Fibroblast of lung (primary cell): ENCODE measurements around the gene TMEM115. TPM values are rescaled to one million over a fixed set of nuclear protein-coding genes. Genes with fewer than 3 reads are reported as not detected.

Source experiments
- DNase-seq, 2 donors: peaks; one replicate each; pipeline versions ENCODE4 v3.0.0 to v3.0.0-alpha.2; 2010; ENCODE audit warnings: low read depth in 2 of 2
- H2AFZ ChIP-seq: 2 replicates; pipeline ENCODE4 v1.5.1; 2012; ENCODE audit warnings: low read length, control low read depth, inconsistent platforms
- H3K27ac ChIP-seq: 2 replicates; pipeline ENCODE4 v1.5.1; 2011; ENCODE audit warnings: low read length, control low read depth; ENCODE audit not compliant: insufficient read depth
- H3K27me3 ChIP-seq: 2 replicates; pipeline ENCODE4 v1.5.1; 2011; ENCODE audit warnings: mild to moderate bottlenecking, low read length; ENCODE audit not compliant: control insufficient read depth, insufficient read depth
- H3K36me3 ChIP-seq: 2 replicates; pipeline ENCODE4 v1.5.1; 2011; ENCODE audit warnings: low read length; ENCODE audit not compliant: control insufficient read depth, insufficient read depth
- H3K4me1 ChIP-seq: 2 replicates; pipeline ENCODE4 v1.5.1; 2011; ENCODE audit warnings: low read length; ENCODE audit not compliant: control insufficient read depth, insufficient read depth; ENCODE audit errors: extremely low read depth
- H3K4me2 ChIP-seq: 2 replicates; pipeline ENCODE4 v1.5.1; 2011; ENCODE audit warnings: low read length, control low read depth; ENCODE audit not compliant: insufficient read depth; ENCODE audit errors: extremely low read depth
- H3K4me3 ChIP-seq, 4 experiments: fragments of 200-600 bp in 1 of 4; sonication (generic) in 1 of 4; replicated peaks in 1 of 4; 2 replicates each; pipeline ENCODE4 v1.5.1; 2011 to 2016; ENCODE audit warnings: low read length in 4 of 4, low read depth in 3 of 4, mild to moderate bottlenecking in 3 of 4, control low read depth in 2 of 4, inconsistent platforms in 1 of 4, mixed read lengths in 1 of 4; ENCODE audit not compliant: insufficient read depth in 1 of 4; ENCODE audit errors: control extremely low read depth in 1 of 4
- H3K79me2 ChIP-seq: 2 replicates; pipeline ENCODE4 v1.5.1; 2012; ENCODE audit warnings: mild to moderate bottlenecking, low read length, inconsistent platforms; ENCODE audit not compliant: control insufficient read depth, insufficient read depth
- H3K9ac ChIP-seq: 2 replicates; pipeline ENCODE4 v1.5.1; 2011; ENCODE audit warnings: mild to moderate bottlenecking, low read length, control low read depth; ENCODE audit not compliant: insufficient read depth
- H3K9me3 ChIP-seq: 2 replicates; pipeline ENCODE4 v1.5.1; 2012; ENCODE audit warnings: low read depth, low read length; ENCODE audit not compliant: control insufficient read depth, insufficient read depth
- H4K20me1 ChIP-seq: 2 replicates; pipeline ENCODE4 v1.5.1; 2011; ENCODE audit warnings: low read length; ENCODE audit not compliant: control insufficient read depth, insufficient read depth; ENCODE audit errors: extremely low read depth
- EZH2 ChIP-seq: IDR thresholded peaks from 2 replicates; pipeline ENCODE4 v1.5.1; 2012; ENCODE audit warnings: low read length, control low read depth, mild to moderate bottlenecking; ENCODE audit errors: missing control alignments
- polyA plus RNA-seq, 2 donors: library from polyadenylated mRNA; depleted of rRNA in 1 of 2; stranded (reverse) in 1 of 2; unstranded in 1 of 2; fragments of >200 nt; gene quantifications; 2 replicates each; pipeline ENCODE4 v1.2.1, GENCODE V29; 2011 to 2012; ENCODE audit warnings: missing spikeins in 1 of 2
- total RNA-seq: library from RNA; depleted of rRNA; stranded (reverse); fragments of >200 nt; gene quantifications from 2 replicates; pipeline ENCODE4 v1.2.1, GENCODE V29; 2014
- TF ChIP-seq, protein P1 (sequence below), 2 donors: IDR thresholded peaks in 1 of 2; conservative IDR thresholded peaks in 1 of 2; 1 replicate in 1 of 2; 2 replicates in 1 of 2; pipeline ENCODE4 v1.5.1; 2011 to 2012; ENCODE audit warnings: low read length in 2 of 2, control low read depth in 1 of 2, inconsistent platforms in 1 of 2, low read depth in 1 of 2, mild to moderate bottlenecking in 1 of 2

The TMEM115 gene
- total and polyA plus RNA-seq, 2 donors (not counting 1 experiment from before 2014, with no cell fraction given) = 28.2 to 44.8 TPM

DNA sequence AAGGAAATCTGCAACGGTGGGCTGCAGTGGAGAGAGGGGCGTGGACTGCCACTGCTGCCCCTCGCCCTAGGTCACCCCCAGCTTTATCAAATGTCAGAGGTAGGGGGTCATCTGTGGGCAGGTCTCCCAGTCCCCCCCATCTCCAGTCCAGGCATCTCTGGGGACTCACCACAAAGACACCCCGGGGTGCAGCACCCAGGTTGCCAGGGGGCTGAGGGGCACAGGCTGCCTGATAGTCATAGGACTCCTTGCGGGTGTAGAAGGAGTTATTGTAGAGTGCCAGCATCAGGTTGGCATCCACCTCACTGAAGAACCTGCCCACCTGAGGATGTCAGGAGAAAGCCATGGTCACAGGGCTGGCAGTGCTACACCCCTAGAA lies 6.5 kb upstream of the TMEM115 start:
- no peaks in the 10 kb centered on the region for H3K9me3 ChIP-seq
- no peak for DNase-seq
- no peaks in the 10 kb centered on the region for H3K36me3 ChIP-seq
- H3K4me2 ChIP-seq = no peak overlapping the region
- H3K27ac ChIP-seq = no peak overlapping the region
- H3K9ac ChIP-seq = no peak overlapping the region
- no peak overlapping the region for H2AFZ ChIP-seq
- peaks cover 3% of the 10 kb centered on the region for H3K27me3 ChIP-seq
- no peak overlapping the region for H3K4me3 ChIP-seq
- TF ChIP-seq, protein P1, sequence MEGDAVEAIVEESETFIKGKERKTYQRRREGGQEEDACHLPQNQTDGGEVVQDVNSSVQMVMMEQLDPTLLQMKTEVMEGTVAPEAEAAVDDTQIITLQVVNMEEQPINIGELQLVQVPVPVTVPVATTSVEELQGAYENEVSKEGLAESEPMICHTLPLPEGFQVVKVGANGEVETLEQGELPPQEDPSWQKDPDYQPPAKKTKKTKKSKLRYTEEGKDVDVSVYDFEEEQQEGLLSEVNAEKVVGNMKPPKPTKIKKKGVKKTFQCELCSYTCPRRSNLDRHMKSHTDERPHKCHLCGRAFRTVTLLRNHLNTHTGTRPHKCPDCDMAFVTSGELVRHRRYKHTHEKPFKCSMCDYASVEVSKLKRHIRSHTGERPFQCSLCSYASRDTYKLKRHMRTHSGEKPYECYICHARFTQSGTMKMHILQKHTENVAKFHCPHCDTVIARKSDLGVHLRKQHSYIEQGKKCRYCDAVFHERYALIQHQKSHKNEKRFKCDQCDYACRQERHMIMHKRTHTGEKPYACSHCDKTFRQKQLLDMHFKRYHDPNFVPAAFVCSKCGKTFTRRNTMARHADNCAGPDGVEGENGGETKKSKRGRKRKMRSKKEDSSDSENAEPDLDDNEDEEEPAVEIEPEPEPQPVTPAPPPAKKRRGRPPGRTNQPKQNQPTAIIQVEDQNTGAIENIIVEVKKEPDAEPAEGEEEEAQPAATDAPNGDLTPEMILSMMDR (conservative IDR thresholded peaks at IDR 0.05 in 1 of 2, IDR thresholded peaks at IDR 0.05 in 1 of 2; ENCODE audit: low read depth in 1 of 2, low read length in 2 of 2) = no peak
- TF ChIP-seq EZH2 = no peak
- H3K79me2 ChIP-seq = no peaks in the 10 kb centered on the region
- peaks cover 3% of the 10 kb centered on the region for H3K4me1 ChIP-seq
- no peaks in the 10 kb centered on the region for H4K20me1 ChIP-seq

GRCh38 chr3:50365080-50365841 lies 5.9 kb upstream of the TMEM115 start:
- Histone ChIP-seq H4K20me1 (no peaks in the 10 kb centered on the region), H3K9ac (no peak overlapping the region), H3K27me3 (peaks cover 3% of the 10 kb centered on the region), H3K4me2 (peak overlapping the region; percentile 66), H3K36me3 (no peaks in the 10 kb centered on the region), H3K79me2 (no peaks in the 10 kb centered on the region), H3K4me1 (peaks cover 3% of the 10 kb centered on the region), H3K27ac (no peak overlapping the region), H3K9me3 (no peaks in the 10 kb centered on the region), H2AFZ (peak overlapping the region; percentile 78), H3K4me3 (peak overlapping the region in 3 of 4 experiments; percentile 32 to 51 (median 51))
- no peak for TF ChIP-seq EZH2
- TF ChIP-seq, protein P1 (conservative IDR thresholded peaks at IDR 0.05 in 1 of 2, IDR thresholded peaks at IDR 0.05 in 1 of 2; ENCODE audit: low read depth in 1 of 2, low read length in 2 of 2) = no peak
- DNase-seq = peak; percentile 56 to 58

- H3K9me3 ChIP-seq = no peaks in the 10 kb centered on the region
- peak overlapping the region; percentile 58 for H3K4me2 ChIP-seq
- DNase-seq = peak in 1 of 2 donors; percentile 21
- no peak overlapping the region for H3K27ac ChIP-seq
- H3K36me3 ChIP-seq = no peaks in the 10 kb centered on the region
- TF ChIP-seq EZH2 = no peak
- TF ChIP-seq, protein P1 (conservative IDR thresholded peaks at IDR 0.05 in 1 of 2, IDR thresholded peaks at IDR 0.05 in 1 of 2; ENCODE audit: low read depth in 1 of 2, low read length in 2 of 2) = no peak
- no peaks in the 10 kb centered on the region for H3K79me2 ChIP-seq
- H3K4me1 ChIP-seq = peaks cover 3% of the 10 kb centered on the region
- H3K9ac ChIP-seq = peak overlapping the region; percentile 20
- no peaks in the 10 kb centered on the region for H4K20me1 ChIP-seq
- H3K27me3 ChIP-seq = peaks cover 3% of the 10 kb centered on the region
- H3K4me3 ChIP-seq = peak overlapping the region; percentile 18 to 51 (median 40)
- H2AFZ ChIP-seq = peak overlapping the region; percentile 63
Measured at GRCh38 chr3:50364573-50365079, 5.3 kb upstream of the TMEM115 start.
